Measurements from ENCODE around the gene CXCL8. TPM values are rescaled to one million over a fixed set of nuclear protein-coding genes. Genes with fewer than 3 reads are reported as not detected.
"Not testable (repeated sequence)": the region's sequence is repeated elsewhere in the genome, so short reads cannot be mapped to it uniquely, and the experiment has no call there.

The CXCL8 gene
- 2.7 and 3.3 TPM in 2 replicates for total RNA-seq (ENCODE audit: low replicate concordance)
- long read RNA-seq, transcript CXCL8-201 (4 exons, 1,705 nt) = major isoform, 16 of 18 reads
- long read RNA-seq, partial matches to known transcripts = 0 of 18 reads
- long read RNA-seq, other reads (novel, unspliced or antisense) = 0 of 18 reads

DNA sequence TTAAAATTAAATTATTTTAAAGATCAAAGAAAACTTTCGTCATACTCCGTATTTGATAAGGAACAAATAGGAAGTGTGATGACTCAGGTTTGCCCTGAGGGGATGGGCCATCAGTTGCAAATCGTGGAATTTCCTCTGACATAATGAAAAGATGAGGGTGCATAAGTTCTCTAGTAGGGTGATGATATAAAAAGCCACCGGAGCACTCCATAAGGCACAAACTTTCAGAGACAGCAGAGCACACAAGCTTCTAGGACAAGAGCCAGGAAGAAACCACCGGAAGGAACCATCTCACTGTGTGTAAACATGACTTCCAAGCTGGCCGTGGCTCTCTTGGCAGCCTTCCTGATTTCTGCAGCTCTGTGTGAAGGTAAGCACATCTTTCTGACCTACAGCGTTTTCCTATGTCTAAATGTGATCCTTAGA, at the start of gene CXCL8:
Gene CXCL8 (plus strand): TSS at position 217 of the 426 bp plus-strand sequence. CDS start 90 bp downstream, at position 307.
- peaks cover 7% of the 10 kb centered on the region for H3K9me3 Mint-ChIP-seq
- no peaks in the 10 kb centered on the region for H3K36me3 Mint-ChIP-seq
- DNase-seq (ENCODE audit: extremely low spot score, unreplicated experiment) = no peak
- H3K27ac Mint-ChIP-seq = no peak within 1 kb of the TSS
- no peak within 1 kb of the TSS for H3K4me3 Mint-ChIP-seq
- peaks cover 5% of the 10 kb centered on the region for H3K27me3 Mint-ChIP-seq
- H3K4me1 Mint-ChIP-seq (ENCODE audit: unreplicated experiment) = no peaks in the 10 kb centered on the region
- TF ChIP-seq, protein P1, sequence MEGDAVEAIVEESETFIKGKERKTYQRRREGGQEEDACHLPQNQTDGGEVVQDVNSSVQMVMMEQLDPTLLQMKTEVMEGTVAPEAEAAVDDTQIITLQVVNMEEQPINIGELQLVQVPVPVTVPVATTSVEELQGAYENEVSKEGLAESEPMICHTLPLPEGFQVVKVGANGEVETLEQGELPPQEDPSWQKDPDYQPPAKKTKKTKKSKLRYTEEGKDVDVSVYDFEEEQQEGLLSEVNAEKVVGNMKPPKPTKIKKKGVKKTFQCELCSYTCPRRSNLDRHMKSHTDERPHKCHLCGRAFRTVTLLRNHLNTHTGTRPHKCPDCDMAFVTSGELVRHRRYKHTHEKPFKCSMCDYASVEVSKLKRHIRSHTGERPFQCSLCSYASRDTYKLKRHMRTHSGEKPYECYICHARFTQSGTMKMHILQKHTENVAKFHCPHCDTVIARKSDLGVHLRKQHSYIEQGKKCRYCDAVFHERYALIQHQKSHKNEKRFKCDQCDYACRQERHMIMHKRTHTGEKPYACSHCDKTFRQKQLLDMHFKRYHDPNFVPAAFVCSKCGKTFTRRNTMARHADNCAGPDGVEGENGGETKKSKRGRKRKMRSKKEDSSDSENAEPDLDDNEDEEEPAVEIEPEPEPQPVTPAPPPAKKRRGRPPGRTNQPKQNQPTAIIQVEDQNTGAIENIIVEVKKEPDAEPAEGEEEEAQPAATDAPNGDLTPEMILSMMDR (conservative IDR thresholded peaks at IDR 0.05) = no peak

DNA sequence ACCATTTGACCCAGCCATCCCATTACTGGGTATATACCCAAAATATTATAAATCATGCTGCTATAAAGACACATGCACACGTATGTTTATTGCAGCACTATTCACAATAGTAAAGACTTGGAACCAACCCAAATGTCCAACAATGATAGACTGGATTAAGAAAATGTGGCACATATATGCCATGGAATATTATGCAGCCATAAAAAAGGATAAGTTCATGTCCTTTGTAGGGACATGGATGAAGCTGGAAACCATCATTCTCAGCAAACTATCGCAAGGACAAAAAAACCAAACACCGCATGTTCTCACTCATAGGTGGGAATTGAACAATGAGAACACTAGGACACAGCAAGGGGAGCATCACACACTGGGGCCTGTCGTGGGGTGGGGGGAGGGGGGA, 49.2 kb upstream of the CXCL8 start:
- H3K27me3 Mint-ChIP-seq; H3K4me1 Mint-ChIP-seq (ENCODE audit: unreplicated experiment); H3K36me3 Mint-ChIP-seq; H3K4me3 Mint-ChIP-seq; DNase-seq (ENCODE audit: extremely low spot score, unreplicated experiment); H3K9me3 Mint-ChIP-seq; H3K27ac Mint-ChIP-seq: not testable (repeated sequence)

DNA sequence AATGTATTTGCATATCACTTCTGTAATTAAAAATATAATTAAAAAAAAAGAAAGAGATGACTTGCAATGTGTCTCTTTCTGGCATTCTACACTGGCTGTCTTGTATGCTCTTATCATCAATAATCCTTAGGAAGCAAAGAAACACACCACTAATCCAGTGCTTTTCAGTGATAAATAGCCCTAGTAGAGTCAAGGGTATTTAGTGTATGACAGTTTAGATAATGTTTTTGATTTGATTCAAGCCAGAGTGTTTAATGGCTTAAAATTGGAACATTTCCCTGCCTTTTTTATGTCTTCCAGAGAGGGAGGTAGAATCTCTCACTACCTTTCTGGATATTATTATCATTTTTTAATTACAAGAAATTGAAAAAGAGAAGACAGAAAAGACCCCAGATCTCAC, 48.6 kb upstream of the CXCL8 start:
- H3K9me3 Mint-ChIP-seq = no peaks in the 10 kb centered on the region
- no peaks in the 10 kb centered on the region for H3K4me1 Mint-ChIP-seq (ENCODE audit: unreplicated experiment)
- no peaks in the 10 kb centered on the region for H3K36me3 Mint-ChIP-seq
- H3K27ac Mint-ChIP-seq = no peak overlapping the region
- H3K4me3 Mint-ChIP-seq = no peak overlapping the region
- H3K27me3 Mint-ChIP-seq = no peaks in the 10 kb centered on the region
- no peak for DNase-seq (ENCODE audit: extremely low spot score, unreplicated experiment)
- TF ChIP-seq, protein P1 (conservative IDR thresholded peaks at IDR 0.05) = no peak

DNA sequence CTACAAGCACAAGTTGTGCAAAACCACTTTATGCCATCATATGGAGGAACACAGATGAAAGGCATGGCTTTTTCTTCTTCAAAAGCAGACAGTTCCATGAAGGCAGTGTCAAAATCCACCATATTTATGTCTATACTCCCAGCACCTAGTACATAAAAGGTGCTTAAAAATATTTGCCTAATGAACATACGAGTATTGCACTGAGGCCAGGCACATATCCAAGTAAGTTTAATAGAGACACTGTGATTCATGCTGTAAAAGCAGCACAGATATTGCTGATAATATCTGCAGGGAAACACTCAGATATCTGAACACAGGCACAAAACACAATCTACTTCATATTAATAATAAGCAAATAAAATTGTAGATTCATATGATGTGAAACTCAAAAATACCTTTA, 48.1 kb upstream of the CXCL8 start:
- Mint-ChIP-seq H3K9me3 (no peaks in the 10 kb centered on the region), H3K27me3 (no peaks in the 10 kb centered on the region), H3K4me1 (ENCODE audit: unreplicated experiment) (no peaks in the 10 kb centered on the region)

DNA sequence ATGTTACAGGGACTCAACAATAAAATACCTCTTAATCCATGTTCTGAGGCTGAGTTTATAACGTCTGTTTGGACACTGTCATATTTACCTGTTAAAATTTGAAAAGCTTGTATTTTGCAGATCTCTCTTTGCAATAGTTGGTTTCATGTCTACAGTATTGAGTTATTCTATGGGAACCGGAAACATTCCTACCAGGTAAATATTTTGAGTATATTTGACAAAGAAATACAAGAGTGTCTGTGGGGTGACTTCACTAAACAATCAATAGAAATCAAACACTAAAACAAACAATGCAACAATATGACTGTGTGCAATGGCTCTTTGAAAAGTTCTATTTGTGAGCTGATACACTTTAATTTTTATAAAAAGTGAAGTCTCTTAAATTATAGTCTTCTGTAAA, 47.7 kb upstream of the CXCL8 start:
- no peaks in the 10 kb centered on the region for H3K36me3 Mint-ChIP-seq
- no peak for DNase-seq (ENCODE audit: extremely low spot score, unreplicated experiment)
- no peaks in the 10 kb centered on the region for H3K27me3 Mint-ChIP-seq
- no peaks in the 10 kb centered on the region for H3K9me3 Mint-ChIP-seq
- H3K4me1 Mint-ChIP-seq (ENCODE audit: unreplicated experiment) = no peaks in the 10 kb centered on the region
- TF ChIP-seq, protein P1 (conservative IDR thresholded peaks at IDR 0.05) = no peak
- H3K4me3 Mint-ChIP-seq = no peak overlapping the region
- no peak overlapping the region for H3K27ac Mint-ChIP-seq

More for the DNA sequence above, 48.1 kb upstream of the CXCL8 start:
- Mint-ChIP-seq H3K27ac (no peak overlapping the region), H3K36me3 (no peaks in the 10 kb centered on the region), H3K4me3 (no peak overlapping the region)
- TF ChIP-seq, protein P1 (conservative IDR thresholded peaks at IDR 0.05) = no peak
- DNase-seq (ENCODE audit: extremely low spot score, unreplicated experiment) = no peak

DNA sequence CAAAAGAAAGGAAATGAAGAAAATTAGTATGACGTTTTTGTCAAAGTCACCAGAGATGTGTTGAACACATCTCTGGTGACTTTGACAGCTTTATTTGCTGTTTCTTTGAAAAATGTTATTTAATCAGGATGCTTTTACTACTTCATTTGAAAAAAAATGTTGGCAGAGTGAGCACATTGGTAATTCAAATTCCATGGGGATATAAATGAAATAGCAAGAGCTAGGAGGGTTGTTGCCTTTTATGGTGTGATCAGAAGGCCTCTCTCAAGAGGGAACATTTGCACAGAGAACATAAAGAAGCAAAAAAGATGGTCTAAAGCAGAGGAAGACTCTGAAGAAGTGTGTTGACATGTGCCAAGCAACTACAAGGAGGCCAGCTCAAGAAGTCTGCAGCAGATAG, 46.6 kb upstream of the CXCL8 start:
- H3K9me3 Mint-ChIP-seq = no peaks in the 10 kb centered on the region
- H3K4me1 Mint-ChIP-seq (ENCODE audit: unreplicated experiment) = no peaks in the 10 kb centered on the region
- no peaks in the 10 kb centered on the region for H3K27me3 Mint-ChIP-seq
- TF ChIP-seq, protein P1 (conservative IDR thresholded peaks at IDR 0.05) = no peak
- no peak overlapping the region for H3K4me3 Mint-ChIP-seq
- DNase-seq (ENCODE audit: extremely low spot score, unreplicated experiment) = no peak
- H3K27ac Mint-ChIP-seq = no peak overlapping the region
- H3K36me3 Mint-ChIP-seq = no peaks in the 10 kb centered on the region
